Loucy (cell line): Measurements from ENCODE around the gene DEFB129.
"Not testable (repeated sequence)": the region's sequence is repeated elsewhere in the genome, so short reads cannot be mapped to it uniquely, and the experiment has no call there.

Experiments used
- H2AFZ ChIP-seq: fragments of 200-600 bp; sonication (generic); 2 replicates; pipeline ENCODE4 v1.6.0; 2016; ENCODE audit warnings: antibody characterized with exemption, mild to moderate bottlenecking, low read length, moderate library complexity
- H3F3A ChIP-seq: fragments of 200-600 bp; 2 replicates; pipeline ENCODE4 v1.6.0; 2016; ENCODE audit warnings: antibody characterized with exemption, low read depth, mild to moderate bottlenecking
- H3K27me3 ChIP-seq: fragments of 200-600 bp; sonication (generic); 2 replicates; pipeline ENCODE4 v1.6.1; 2014; ENCODE audit warnings: low read length, mild to moderate bottlenecking; ENCODE audit not compliant: insufficient read depth, poor library complexity, severe bottlenecking
- H3K36me3 ChIP-seq: fragments of 200-600 bp; sonication (generic); 2 replicates; pipeline ENCODE4 v1.6.1; 2016; ENCODE audit warnings: low read length; ENCODE audit not compliant: insufficient read depth
- H3K4me1 ChIP-seq: fragments of 200-600 bp; sonication (generic); 2 replicates; pipeline ENCODE4 v1.5.1; 2014; ENCODE audit warnings: low read length, mild to moderate bottlenecking; ENCODE audit not compliant: insufficient read depth, poor library complexity, severe bottlenecking
- H3K4me2 ChIP-seq: fragments of 200-600 bp; sonication (generic); 2 replicates; pipeline ENCODE4 v1.6.0; 2014; ENCODE audit warnings: antibody characterized with exemption, low read length, low read depth, mild to moderate bottlenecking; ENCODE audit not compliant: poor library complexity, severe bottlenecking
- H3K4me3 ChIP-seq: fragments of 200-600 bp; sonication (generic); 2 replicates; pipeline ENCODE4 v1.5.1; 2014; ENCODE audit warnings: low read length, mild to moderate bottlenecking, mixed read lengths; ENCODE audit not compliant: poor library complexity, severe bottlenecking
- H3K79me2 ChIP-seq: fragments of 200-600 bp; sonication (generic); 2 replicates; pipeline ENCODE4 v1.6.1; 2014; ENCODE audit warnings: low read length; ENCODE audit not compliant: insufficient read depth
- H3K9ac ChIP-seq: fragments of 200-600 bp; sonication (generic); 2 replicates; pipeline ENCODE4 v1.6.0; 2014; ENCODE audit warnings: mild to moderate bottlenecking, low read depth, low read length, moderate library complexity; ENCODE audit not compliant: poor library complexity, severe bottlenecking
- H3K9me2 ChIP-seq: fragments of 200-600 bp; sonication (generic); replicated peaks from 2 replicates; pipeline ENCODE4 v1.6.1; 2016; ENCODE audit warnings: low read depth, low read length, mixed read lengths
- H3K9me3 ChIP-seq: fragments of 200-600 bp; sonication (generic); 2 replicates; pipeline ENCODE4 v1.6.1; 2014; ENCODE audit warnings: mild to moderate bottlenecking, antibody characterized with exemption, low read length, low read depth; ENCODE audit not compliant: insufficient read depth
- H4K20me1 ChIP-seq: fragments of 200-600 bp; sonication (generic); 2 replicates; pipeline ENCODE4 v1.6.0; 2014; ENCODE audit warnings: antibody characterized with exemption, low read length, mild to moderate bottlenecking; ENCODE audit not compliant: insufficient read depth, poor library complexity, severe bottlenecking
- EZH2phosphoT487 ChIP-seq: fragments of 200-600 bp; IDR thresholded peaks from 2 replicates; pipeline ENCODE4 v1.6.1; 2018; ENCODE audit warnings: antibody characterized with exemption, mild to moderate bottlenecking, moderate library complexity, borderline replicate concordance
- TF ChIP-seq, protein P1 (sequence below): fragments of 200-600 bp; sonication (generic); conservative IDR thresholded peaks from 2 replicates; pipeline ENCODE4 v1.5.1; 2014; ENCODE audit warnings: mild to moderate bottlenecking, antibody characterized with exemption, low read length

The DEFB129 gene

DNA sequence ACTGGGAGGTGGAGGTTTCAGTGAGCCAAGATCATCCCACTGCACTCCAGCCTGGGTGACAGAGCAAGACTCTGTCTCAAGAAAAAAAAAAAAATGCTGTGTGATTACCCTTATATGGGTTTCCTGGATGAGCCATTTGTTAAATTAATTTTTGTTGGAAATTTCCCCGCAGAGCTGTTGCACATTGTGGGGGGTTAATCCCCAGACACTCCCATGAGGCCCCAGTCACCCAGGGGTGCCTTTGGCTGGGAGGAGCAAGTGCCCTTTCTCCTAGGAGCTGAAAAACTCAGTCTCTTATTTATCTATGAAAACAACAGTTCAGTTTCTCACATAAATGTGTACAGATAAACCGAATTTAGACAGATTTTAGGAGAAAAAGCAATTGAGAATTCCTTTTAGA is 25.7 kb downstream of the DEFB129 start:
- H3K9me3 ChIP-seq, result no peaks in the 10 kb centered on the region
- TF ChIP-seq, protein P1, sequence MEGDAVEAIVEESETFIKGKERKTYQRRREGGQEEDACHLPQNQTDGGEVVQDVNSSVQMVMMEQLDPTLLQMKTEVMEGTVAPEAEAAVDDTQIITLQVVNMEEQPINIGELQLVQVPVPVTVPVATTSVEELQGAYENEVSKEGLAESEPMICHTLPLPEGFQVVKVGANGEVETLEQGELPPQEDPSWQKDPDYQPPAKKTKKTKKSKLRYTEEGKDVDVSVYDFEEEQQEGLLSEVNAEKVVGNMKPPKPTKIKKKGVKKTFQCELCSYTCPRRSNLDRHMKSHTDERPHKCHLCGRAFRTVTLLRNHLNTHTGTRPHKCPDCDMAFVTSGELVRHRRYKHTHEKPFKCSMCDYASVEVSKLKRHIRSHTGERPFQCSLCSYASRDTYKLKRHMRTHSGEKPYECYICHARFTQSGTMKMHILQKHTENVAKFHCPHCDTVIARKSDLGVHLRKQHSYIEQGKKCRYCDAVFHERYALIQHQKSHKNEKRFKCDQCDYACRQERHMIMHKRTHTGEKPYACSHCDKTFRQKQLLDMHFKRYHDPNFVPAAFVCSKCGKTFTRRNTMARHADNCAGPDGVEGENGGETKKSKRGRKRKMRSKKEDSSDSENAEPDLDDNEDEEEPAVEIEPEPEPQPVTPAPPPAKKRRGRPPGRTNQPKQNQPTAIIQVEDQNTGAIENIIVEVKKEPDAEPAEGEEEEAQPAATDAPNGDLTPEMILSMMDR, result no peak
- no peak for TF ChIP-seq EZH2phosphoT487
- no peaks in the 10 kb centered on the region for H3K9me2 ChIP-seq
- peaks cover 25% of the 10 kb centered on the region for H3K4me1 ChIP-seq
- no peaks in the 10 kb centered on the region for H3K79me2 ChIP-seq
- no peak overlapping the region for H3K4me3 ChIP-seq
- no peaks in the 10 kb centered on the region for H4K20me1 ChIP-seq
- H3K9ac ChIP-seq, result no peak overlapping the region
- H3K36me3 ChIP-seq, result no peaks in the 10 kb centered on the region
- no peak overlapping the region for H2AFZ ChIP-seq
- H3F3A ChIP-seq, result no peaks in the 10 kb centered on the region
- H3K27me3 ChIP-seq, result no peaks in the 10 kb centered on the region
- no peak overlapping the region for H3K4me2 ChIP-seq

DNA sequence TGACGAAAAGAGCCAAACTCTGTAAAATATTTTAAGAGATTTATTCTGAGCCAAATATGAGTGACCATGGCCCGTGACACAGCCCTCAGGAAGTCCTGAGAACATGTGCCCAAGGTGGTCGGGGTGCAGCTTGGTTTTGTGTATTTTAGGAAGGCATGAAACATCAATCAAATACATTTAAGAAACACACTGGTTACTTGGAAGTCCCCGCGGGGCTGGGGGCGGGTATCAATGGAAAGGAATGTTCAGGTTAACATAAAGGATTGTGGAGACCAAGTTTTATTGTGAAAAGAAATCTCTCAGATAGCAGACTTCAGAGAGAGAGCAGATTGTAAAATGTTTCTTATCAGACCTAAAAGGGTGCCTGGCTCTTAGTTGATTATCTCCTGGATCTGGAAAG is 26.4 kb downstream of the DEFB129 start:
- H3K27me3 ChIP-seq, result not testable (repeated sequence)

DNA sequence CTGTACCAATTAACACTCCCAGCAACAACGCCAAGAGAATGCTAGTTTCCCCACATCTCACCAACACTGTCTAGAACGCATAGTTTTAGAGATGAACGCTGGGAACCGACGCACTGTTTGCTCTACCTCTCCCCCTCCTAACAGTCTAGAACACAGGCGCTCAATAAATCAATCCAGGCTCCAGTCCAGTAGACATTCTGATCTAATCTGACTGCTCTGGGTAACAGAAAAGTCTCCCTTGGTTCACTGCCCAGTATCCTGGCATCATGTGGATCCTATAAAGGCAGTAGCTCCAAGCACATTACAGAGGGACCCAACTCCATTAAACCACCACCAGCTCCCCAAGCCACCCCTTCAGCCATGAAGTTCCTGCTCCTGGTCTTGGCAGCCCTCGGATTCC is 30.4 kb downstream of the DEFB129 start, which contains the start of gene DEFB132:
TSS of gene DEFB132 (plus strand) at position 306 of the 400 bp plus-strand sequence. CDS start at position 361, 55 bp downstream.
- H3K9ac ChIP-seq, result no peak within 1 kb of the TSS
- H3F3A ChIP-seq, result no peaks in the 10 kb centered on the region
- H3K4me2 ChIP-seq, result no peak within 1 kb of the TSS
- no peaks in the 10 kb centered on the region for H3K9me3 ChIP-seq
- no peaks in the 10 kb centered on the region for H3K27me3 ChIP-seq
- no peaks in the 10 kb centered on the region for H3K79me2 ChIP-seq
- H3K9me2 ChIP-seq, result no peaks in the 10 kb centered on the region
- H4K20me1 ChIP-seq, result no peaks in the 10 kb centered on the region
- no peak within 1 kb of the TSS for H3K4me3 ChIP-seq
- H2AFZ ChIP-seq, result peak within 1 kb of the TSS; percentile 71; the same call in 1 of the 2 replicates
- peaks cover 27% of the 10 kb centered on the region for H3K4me1 ChIP-seq
- TF ChIP-seq EZH2phosphoT487, result no peak
- TF ChIP-seq, protein P1, result no peak
- no peaks in the 10 kb centered on the region for H3K36me3 ChIP-seq

More for the DNA sequence above, 26.4 kb downstream of the DEFB129 start:
- not testable (repeated sequence) for H3K36me3 ChIP-seq, H4K20me1 ChIP-seq, H3K4me3 ChIP-seq, H3K9me3 ChIP-seq, H3K9me2 ChIP-seq, H3K9ac ChIP-seq, H3K79me2 ChIP-seq, H3F3A ChIP-seq, H2AFZ ChIP-seq, H3K4me2 ChIP-seq
- peaks cover 30% of the 10 kb centered on the region for H3K4me1 ChIP-seq

DNA sequence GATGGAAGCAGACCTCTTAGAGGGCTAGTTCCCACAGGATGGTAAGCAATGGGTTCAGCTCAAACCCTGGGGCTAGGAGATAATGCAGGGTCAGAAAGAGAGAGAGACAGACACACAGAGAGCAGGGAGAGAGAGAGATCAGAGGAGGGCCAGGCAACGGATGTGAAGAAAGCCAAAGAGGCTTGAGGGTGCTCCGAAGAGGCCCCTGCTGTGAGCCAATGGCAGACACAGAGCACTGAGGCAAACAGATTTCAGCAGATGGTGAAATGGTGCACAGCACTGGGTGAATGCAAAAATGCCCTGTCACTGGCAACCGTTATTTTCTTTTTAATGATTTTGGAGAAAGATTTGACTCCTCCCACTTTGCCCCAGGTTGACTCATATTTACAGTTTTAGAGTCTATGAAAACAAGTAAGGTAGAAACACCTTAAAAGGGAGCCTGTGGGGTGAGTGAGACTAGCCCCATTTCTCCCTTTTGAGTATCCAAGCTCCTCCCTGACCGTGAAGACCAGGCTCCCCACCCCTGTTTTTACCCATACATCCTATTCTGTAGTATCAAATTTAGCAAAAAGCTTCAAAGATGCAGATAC is 31.3 kb downstream of the DEFB129 start:
- Histone ChIP-seq H3K9me3 (no peaks in the 10 kb centered on the region), H3K79me2 (no peaks in the 10 kb centered on the region), H4K20me1 (no peaks in the 10 kb centered on the region), H3K4me3 (no peak overlapping the region), H3K4me2 (peak overlapping the region; percentile 6), H3K36me3 (no peaks in the 10 kb centered on the region), H3K27me3 (no peaks in the 10 kb centered on the region), H3K4me1 (peaks cover 18% of the 10 kb centered on the region), H2AFZ (peak overlapping the region; percentile 71; the same call in 1 of the 2 replicates), H3F3A (no peaks in the 10 kb centered on the region), H3K9me2 (no peaks in the 10 kb centered on the region), H3K9ac (no peak overlapping the region)
- no peak for TF ChIP-seq EZH2phosphoT487
- TF ChIP-seq, protein P1, result no peak
